ENCODE measurements around the gene GTF2A1. TPM values are rescaled to one million over a fixed set of nuclear protein-coding genes. Genes with fewer than 3 reads are reported as not detected.

GTF2A1 gene
- total and polyA plus RNA-seq, 2 donors (not counting 3 experiments of a cell fraction or from before 2014, with no cell fraction given) = 11.1 to 33.4 TPM

- Histone ChIP-seq H4K20me1 (replicated peaks; ENCODE audit: control insufficient read depth, extremely low read depth, insufficient read depth, low read length) (no peaks in the 10 kb centered on the region), H3K9me3 (replicated peaks; ENCODE audit: control insufficient read depth, insufficient read depth, low read length) (no peaks in the 10 kb centered on the region), H2AFZ (ENCODE audit: low read depth, low read length) (no peak overlapping the region), H3K27ac (ENCODE audit: insufficient read depth, low read depth, low read length) (no peak overlapping the region), H3K9ac (replicated peaks; ENCODE audit: extremely low read depth, insufficient read depth, low read length) (no peak overlapping the region), H3K27me3 (ENCODE audit: control insufficient read depth in 2 of 2, insufficient read depth in 2 of 2, low read length in 2 of 2) (no peaks in the 10 kb centered on the region), H3K36me3 (ENCODE audit: control insufficient read depth in 2 of 2, extremely low read depth in 1 of 2, insufficient read depth in 2 of 2, low read length in 2 of 2) (peaks cover 6 to 11% of the 10 kb centered on the region in 2 experiments), H3K9me1 (replicated peaks; ENCODE audit: control insufficient read depth, extremely low read depth, insufficient read depth, low read length) (no peaks in the 10 kb centered on the region), H3K79me2 (ENCODE audit: control insufficient read depth, insufficient read depth, low read length) (peaks cover 25% of the 10 kb centered on the region), H3K4me2 (ENCODE audit: insufficient read depth, low read length) (no peak overlapping the region), H3K4me1 (ENCODE audit: control insufficient read depth, extremely low read depth, insufficient read depth, low read length) (no peaks in the 10 kb centered on the region), H3K4me3 (replicated peaks in 1 of 3; ENCODE audit: insufficient read depth in 1 of 3, low read depth in 1 of 3, low read length in 3 of 3) (no peak overlapping the region)
- ChIA-PET POLR2A (no interaction called here), CTCF (no interaction called here)
- TF ChIP-seq MAX (IDR thresholded peaks at IDR 0.05; ENCODE audit: insufficient read depth, insufficient read length) = no peak
- no peak for TF ChIP-seq EZH2 (IDR thresholded peaks at IDR 0.05; ENCODE audit: borderline replicate concordance, low read depth, low read length, severe bottlenecking)
- no peak for TF ChIP-seq MYC (IDR thresholded peaks at IDR 0.05; ENCODE audit: low read depth, low read length)
- no TSS peak for BruUV-seq (replicated peaks)
- dilution Hi-C loops (cut with MboI; ENCODE audit: extremely low pct_ligation_motif_present, low sequenced_read_pairs) = no loop called here
- FAIRE-seq = no peak
- intact Hi-C loops (cut with micrococcal nuclease) = no loop called here
- no peak for DNase-seq (ENCODE audit: low read depth, low spot score)
Measured at GRCh38 chr14:81205639-81206038, 15.1 kb downstream of the GTF2A1 start.

DNA sequence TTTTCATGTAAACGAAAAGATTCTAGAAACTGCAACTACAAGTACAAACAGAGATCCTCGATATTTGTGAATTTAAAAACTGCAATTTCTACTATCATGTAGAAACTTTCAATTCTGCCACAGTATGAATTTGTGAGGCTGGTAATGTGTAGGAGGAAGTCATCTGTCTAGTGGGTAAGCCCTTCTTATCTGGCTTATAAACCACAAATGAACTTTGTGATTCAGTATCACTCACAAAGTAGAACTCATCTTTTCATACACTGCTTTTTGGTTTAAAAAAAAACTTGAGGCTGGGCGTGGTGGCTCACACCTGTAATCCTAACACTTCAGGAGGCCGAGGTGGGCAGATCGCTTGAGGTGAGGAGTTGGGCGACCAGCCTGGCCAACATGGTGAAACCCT lies 20.7 kb downstream of the GTF2A1 start:
- Histone ChIP-seq H3K9me1 (replicated peaks; ENCODE audit: control insufficient read depth, extremely low read depth, insufficient read depth, low read length) (no peaks in the 10 kb centered on the region), H3K9ac (replicated peaks; ENCODE audit: extremely low read depth, insufficient read depth, low read length) (no peak overlapping the region), H3K36me3 (ENCODE audit: control insufficient read depth in 2 of 2, extremely low read depth in 1 of 2, insufficient read depth in 2 of 2, low read length in 2 of 2) (peaks cover 4 to 17% of the 10 kb centered on the region in 2 experiments), H4K20me1 (replicated peaks; ENCODE audit: control insufficient read depth, extremely low read depth, insufficient read depth, low read length) (no peaks in the 10 kb centered on the region), H3K27ac (ENCODE audit: insufficient read depth, low read depth, low read length) (no peak overlapping the region), H3K9me3 (replicated peaks; ENCODE audit: control insufficient read depth, insufficient read depth, low read length) (no peaks in the 10 kb centered on the region), H2AFZ (ENCODE audit: low read depth, low read length) (no peak overlapping the region), H3K4me3 (replicated peaks in 1 of 3; ENCODE audit: insufficient read depth in 1 of 3, low read depth in 1 of 3, low read length in 3 of 3) (no peak overlapping the region), H3K4me1 (ENCODE audit: control insufficient read depth, extremely low read depth, insufficient read depth, low read length) (no peaks in the 10 kb centered on the region), H3K27me3 (ENCODE audit: control insufficient read depth in 2 of 2, insufficient read depth in 2 of 2, low read length in 2 of 2) (no peaks in the 10 kb centered on the region), H3K4me2 (ENCODE audit: insufficient read depth, low read length) (no peak overlapping the region), H3K79me2 (ENCODE audit: control insufficient read depth, insufficient read depth, low read length) (peaks cover 5% of the 10 kb centered on the region)
- DNase-seq (ENCODE audit: low read depth, low spot score) (no peak), FAIRE-seq (no peak)
- ChIA-PET CTCF (no interaction called here), POLR2A (no interaction called here)
- dilution Hi-C loops (cut with MboI; ENCODE audit: extremely low pct_ligation_motif_present, low sequenced_read_pairs) (no loop called here), intact Hi-C loops (cut with micrococcal nuclease) (no loop called here)
- no TSS peak for BruUV-seq (replicated peaks)
- no peak for TF ChIP-seq JUN (IDR thresholded peaks at IDR 0.05; ENCODE audit: borderline replicate concordance, insufficient read depth, insufficient read length, low read depth)
- no peak for TF ChIP-seq EZH2 (IDR thresholded peaks at IDR 0.05; ENCODE audit: borderline replicate concordance, low read depth, low read length, severe bottlenecking)
- TF ChIP-seq CTCF (IDR thresholded peaks at IDR 0.05; ENCODE audit: extremely low read depth in 1 of 2, insufficient read depth in 1 of 2, low read depth in 1 of 2, low read length in 2 of 2) = no peak
